GM12873 (cell line): ENCODE data around the gene WNT3A.

Experiments
- CTCF ChIP-seq: IDR thresholded peaks from 2 replicates; pipeline ENCODE4 v1.5.1; 2012; ENCODE audit warnings: low read depth, mild to moderate bottlenecking, moderate library complexity, low read length, control low read depth; ENCODE audit not compliant: insufficient read depth; ENCODE audit errors: missing control alignments

WNT3A gene

GRCh38 chr1:228087771-228088251, 81.0 kb downstream of the WNT3A start:
- no peak for TF ChIP-seq CTCF

- no peak for TF ChIP-seq CTCF
Observed at GRCh38 chr1:228088586-228089498, 82.0 kb downstream of the WNT3A start.

- TF ChIP-seq CTCF = no peak
Observed at GRCh38 chr1:228089519-228090380, 83.0 kb downstream of the WNT3A start.

- TF ChIP-seq CTCF = no peak
Observed at GRCh38 chr1:228090613-228091081, 83.8 kb downstream of the WNT3A start.

- no peak for TF ChIP-seq CTCF
Observed at GRCh38 chr1:228091084-228091483, 84.3 kb downstream of the WNT3A start.

GRCh38 chr1:228092342-228093049, 85.7 kb downstream of the WNT3A start:
- no peak for TF ChIP-seq CTCF
